Measurements from ENCODE around the gene LSP1. TPM values are rescaled to one million over a fixed set of nuclear protein-coding genes. Genes with fewer than 3 reads are reported as not detected.
A peak's percentile ranks its signal among the peaks of the same experiment; 100 is the strongest.

The LSP1 gene
- total and polyA plus RNA-seq, 2 of the 4 experiments (the other 2 are of a cell fraction), result not detected

- no peak overlapping the region; the same call in 1 of the 2 replicates for H4K5ac ChIP-seq (ENCODE audit: low read depth, low read length)
- ATAC-seq (ENCODE audit: low read depth) (no peak), DNase-seq (no peak)
- ChIA-PET CTCF (no interaction called here), POLR2A (ENCODE audit: unreplicated experiment) (no interaction called here)
- peaks cover 21% of the 10 kb centered on the region for H3K27me3 ChIP-seq (ENCODE audit: control insufficient read depth, insufficient read depth, low read length)
- peak overlapping the region; percentile 58 for H2AK9ac ChIP-seq (replicated peaks; ENCODE audit: low read depth, low read length, poor library complexity)
- peak overlapping the region in 1 of 2 experiments; percentile 12; a peak in 1 of 4 replicates for H4K8ac ChIP-seq (ENCODE audit: low read depth in 2 of 2, low read length in 2 of 2)
- no peak overlapping the region for H3K18ac ChIP-seq (ENCODE audit: low read depth, low read length)
- H3K9me3 ChIP-seq (ENCODE audit: control insufficient read depth, insufficient read depth, low read length), result no peaks in the 10 kb centered on the region
- peaks cover 14% of the 10 kb centered on the region for H3K4me1 ChIP-seq (ENCODE audit: control insufficient read depth, insufficient read depth, low read length)
- H4K20me1 ChIP-seq (ENCODE audit: insufficient read depth, low read length), result no peaks in the 10 kb centered on the region
- 97% methylated on average over 6 of the region's 14 CpGs; no CpG with 5 or more reads in 1 of the 2 experiments for WGBS, 2 experiments (ENCODE audit: extremely low coverage in 2 of 2, insufficient read length in 1 of 2)
- H2AFZ ChIP-seq (replicated peaks; ENCODE audit: low read length, poor library complexity), result peak overlapping the region; percentile 91
- H2BK120ac ChIP-seq (ENCODE audit: low read depth, low read length), result peak overlapping the region; percentile 28
- no peak overlapping the region for H3K9ac ChIP-seq (ENCODE audit: low read depth, low read length)
- dilution Hi-C loops (cut with HindIII; ENCODE audit: low sequenced_read_pairs, unreplicated experiment) (no loop called here), intact Hi-C loops (cut with micrococcal nuclease) (no loop called here), in situ Hi-C loops (cut with MboI; ENCODE audit: low sequenced_read_pairs) (no loop called here)
- peak overlapping the region; percentile 15; the same call in 1 of the 2 replicates for H4K91ac ChIP-seq (ENCODE audit: insufficient read depth, low read depth, low read length)
- H3K4ac ChIP-seq (ENCODE audit: low read depth, low read length), result peak overlapping the region; percentile 66
- BruUV-seq (replicated peaks), result no TSS peak
- H2BK5ac ChIP-seq (ENCODE audit: low read depth, low read length, poor library complexity, severe bottlenecking), result no peak overlapping the region
- no peak overlapping the region for H3K4me2 ChIP-seq (ENCODE audit: low read depth, low read length)
- H3K56ac ChIP-seq (ENCODE audit: extremely low read depth, insufficient read depth, low read length), result no peak overlapping the region
- H3K14ac ChIP-seq (replicated peaks; ENCODE audit: low read depth, low read length), result no peak overlapping the region
- H2AK5ac ChIP-seq (ENCODE audit: low read depth, low read length), result peak overlapping the region; percentile 78
- H2BK15ac ChIP-seq (ENCODE audit: low read depth, low read length), result peak overlapping the region; percentile 1; the same call in 1 of the 3 replicates
- H2BK20ac ChIP-seq (ENCODE audit: low read depth, low read length), result peak overlapping the region; percentile 58
- no peak overlapping the region for H3K27ac ChIP-seq (ENCODE audit: insufficient read depth, low read length)
- peaks cover 4% of the 10 kb centered on the region for H3K9me1 ChIP-seq (ENCODE audit: insufficient read depth, low read length)
- no peak overlapping the region for H3K4me3 ChIP-seq (ENCODE audit: insufficient read depth, low read depth, low read length)
- TF ChIP-seq RCOR1 (IDR thresholded peaks at IDR 0.05; ENCODE audit: insufficient replicate concordance, low read length) (peak; percentile 3), ELK1 (IDR thresholded peaks at IDR 0.05; ENCODE audit: borderline replicate concordance, low read depth, low read length) (no peak)
- no peaks in the 10 kb centered on the region for H3K79me1 ChIP-seq (ENCODE audit: low read depth in 1 of 2, low read length in 2 of 2)
- no peak overlapping the region for H3K23ac ChIP-seq (ENCODE audit: low read depth, low read length)
- no peaks in the 10 kb centered on the region for H3K36me3 ChIP-seq (ENCODE audit: control insufficient read depth, insufficient read depth, low read length)
Observed at GRCh38 chr11:1862588-1863351, 9.9 kb downstream of the LSP1 start.
